COLO668 (cell line): ENCODE data around the gene TENM4.
A peak's percentile ranks its signal among the peaks of the same experiment; 100 is the strongest.

Experiments used
- DNase-seq: peaks from one replicate; lab custom pipeline; 2025; ENCODE audit not compliant: unreplicated experiment; lab: John Stamatoyannopoulos, UW

Gene TENM4

GRCh38 chr11:79348976-79349682, 91.7 kb downstream of the TENM4 start:
- DNase-seq = no peak

DNA sequence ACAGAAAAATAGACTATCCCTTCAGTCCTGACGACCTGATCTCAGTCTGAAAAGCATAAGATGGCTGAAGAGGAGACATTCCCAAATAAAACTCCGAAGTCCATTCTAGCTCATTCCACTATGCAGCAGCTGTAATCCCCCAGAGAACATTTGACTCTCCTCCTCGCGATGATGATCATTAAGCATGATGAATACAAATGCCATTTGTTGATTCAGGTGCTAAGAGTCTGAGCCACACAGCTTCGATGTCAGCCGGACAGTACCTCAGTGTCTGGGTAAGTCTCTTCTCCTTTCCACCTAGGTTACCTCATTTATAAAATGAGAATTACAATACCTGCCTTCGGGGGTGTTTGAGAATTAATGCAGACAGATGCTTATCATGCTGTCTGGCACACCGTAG, 94.8 kb downstream of the TENM4 start:
- peak; percentile 30 for DNase-seq

DNA sequence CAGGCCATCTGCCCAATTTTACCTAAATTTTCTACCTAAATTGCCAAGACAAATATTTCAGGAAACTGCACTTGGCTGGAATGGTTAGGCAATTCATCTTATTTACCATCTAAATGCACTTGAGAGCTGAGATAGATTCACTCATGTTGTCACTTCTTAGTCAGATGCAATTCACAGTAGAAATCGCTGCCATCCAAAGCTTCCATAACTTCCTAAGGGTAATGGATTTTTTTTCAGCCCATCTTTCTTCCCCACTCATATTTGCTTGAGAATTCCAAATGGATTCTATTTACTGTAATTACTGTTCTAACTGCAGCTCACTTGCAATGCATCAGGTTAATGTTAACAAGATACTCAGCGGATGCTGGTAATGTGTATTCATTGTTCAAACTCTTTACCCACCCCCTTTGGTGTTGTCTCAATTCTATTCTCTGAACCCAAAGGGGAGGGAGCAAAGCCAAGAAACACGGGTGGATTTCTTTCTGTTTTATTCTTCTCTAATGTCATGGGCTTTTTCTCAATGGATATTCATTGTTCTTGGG, 96.0 kb downstream of the TENM4 start:
- DNase-seq = no peak

- DNase-seq = peak; percentile 79
Measured at GRCh38 chr11:79342686-79343085, 98.1 kb downstream of the TENM4 start.

GRCh38 chr11:79342236-79342635, 98.6 kb downstream of the TENM4 start:
- no peak for DNase-seq

- DNase-seq = no peak
Measured at GRCh38 chr11:79340535-79340934, 100.3 kb downstream of the TENM4 start.

GRCh38 chr11:79336797-79337517, 103.9 kb downstream of the TENM4 start:
- DNase-seq = no peak

GRCh38 chr11:79335681-79336080, 105.1 kb downstream of the TENM4 start:
- DNase-seq = no peak

GRCh38 chr11:79333355-79333754, 107.5 kb downstream of the TENM4 start:
- no peak for DNase-seq

GRCh38 chr11:79332017-79332416, 108.8 kb downstream of the TENM4 start:
- DNase-seq = no peak

GRCh38 chr11:79331203-79331901, 109.5 kb downstream of the TENM4 start:
- DNase-seq = peak; percentile 3

GRCh38 chr11:79330651-79331050, 110.2 kb downstream of the TENM4 start:
- no peak for DNase-seq

GRCh38 chr11:79329561-79329960, 111.3 kb downstream of the TENM4 start:
- no peak for DNase-seq

DNA sequence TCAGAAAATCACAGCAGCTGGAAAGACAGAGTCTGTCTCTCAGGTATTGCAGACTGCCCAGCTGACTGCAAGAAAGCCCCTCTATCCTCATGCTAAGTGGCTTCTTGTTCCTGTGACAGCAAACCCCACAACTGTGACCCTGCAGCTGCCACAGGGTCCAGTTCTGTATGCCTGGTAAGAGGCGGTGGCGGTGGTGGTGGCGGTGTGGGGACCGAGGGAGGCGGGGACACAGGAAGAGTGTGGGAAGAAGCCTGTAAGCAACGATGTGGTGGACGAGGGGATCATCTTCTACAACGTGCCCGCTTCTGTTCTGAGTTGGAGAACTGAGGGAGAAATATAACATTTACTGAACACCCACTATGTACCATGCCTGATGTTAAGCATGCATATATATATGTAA, 112.4 kb downstream of the TENM4 start:
- DNase-seq = no peak

DNA sequence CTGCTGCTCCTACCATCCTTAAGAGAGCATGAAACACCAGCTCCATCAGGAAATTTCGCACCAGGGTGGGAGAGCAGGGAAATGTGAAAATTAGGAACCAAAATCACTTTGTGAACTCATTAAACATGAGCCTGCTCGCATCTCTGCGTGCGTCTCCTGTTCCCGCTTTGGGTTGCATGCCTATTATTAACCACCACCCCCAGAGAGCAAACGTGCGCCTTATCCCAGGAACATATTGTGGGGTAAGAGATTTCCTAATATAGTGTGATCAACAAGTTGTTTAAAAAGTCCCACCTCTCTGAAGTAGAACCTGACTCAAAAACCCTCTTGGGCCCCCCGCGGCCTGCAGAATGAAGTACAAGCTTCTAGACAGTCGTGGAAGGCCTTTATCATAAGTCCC, 115.0 kb downstream of the TENM4 start:
- DNase-seq = no peak

DNA sequence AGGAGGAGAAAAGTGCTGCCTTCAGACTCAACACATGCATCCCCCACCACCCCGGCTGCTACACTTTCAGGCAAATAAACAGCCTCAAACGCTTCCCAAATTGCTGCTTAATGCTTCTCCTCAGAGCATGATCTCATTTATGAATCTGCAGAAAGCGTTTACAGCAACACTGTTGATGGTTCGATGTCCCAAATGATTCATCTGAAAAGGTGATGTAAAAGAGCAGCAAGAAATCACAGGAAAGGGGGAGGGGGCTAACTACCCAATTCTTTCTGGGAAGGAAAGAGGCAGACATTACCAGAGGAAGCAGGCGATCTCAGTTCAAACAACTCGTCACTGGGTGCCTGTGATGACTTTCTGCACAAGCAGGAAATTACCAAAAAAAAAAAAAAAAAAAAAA, 119.6 kb downstream of the TENM4 start:
- DNase-seq = no peak

- DNase-seq = no peak
Measured at GRCh38 chr11:79314906-79315689, 125.7 kb downstream of the TENM4 start.

- no peak for DNase-seq
Measured at GRCh38 chr11:79313530-79313913, 127.3 kb downstream of the TENM4 start.

DNA sequence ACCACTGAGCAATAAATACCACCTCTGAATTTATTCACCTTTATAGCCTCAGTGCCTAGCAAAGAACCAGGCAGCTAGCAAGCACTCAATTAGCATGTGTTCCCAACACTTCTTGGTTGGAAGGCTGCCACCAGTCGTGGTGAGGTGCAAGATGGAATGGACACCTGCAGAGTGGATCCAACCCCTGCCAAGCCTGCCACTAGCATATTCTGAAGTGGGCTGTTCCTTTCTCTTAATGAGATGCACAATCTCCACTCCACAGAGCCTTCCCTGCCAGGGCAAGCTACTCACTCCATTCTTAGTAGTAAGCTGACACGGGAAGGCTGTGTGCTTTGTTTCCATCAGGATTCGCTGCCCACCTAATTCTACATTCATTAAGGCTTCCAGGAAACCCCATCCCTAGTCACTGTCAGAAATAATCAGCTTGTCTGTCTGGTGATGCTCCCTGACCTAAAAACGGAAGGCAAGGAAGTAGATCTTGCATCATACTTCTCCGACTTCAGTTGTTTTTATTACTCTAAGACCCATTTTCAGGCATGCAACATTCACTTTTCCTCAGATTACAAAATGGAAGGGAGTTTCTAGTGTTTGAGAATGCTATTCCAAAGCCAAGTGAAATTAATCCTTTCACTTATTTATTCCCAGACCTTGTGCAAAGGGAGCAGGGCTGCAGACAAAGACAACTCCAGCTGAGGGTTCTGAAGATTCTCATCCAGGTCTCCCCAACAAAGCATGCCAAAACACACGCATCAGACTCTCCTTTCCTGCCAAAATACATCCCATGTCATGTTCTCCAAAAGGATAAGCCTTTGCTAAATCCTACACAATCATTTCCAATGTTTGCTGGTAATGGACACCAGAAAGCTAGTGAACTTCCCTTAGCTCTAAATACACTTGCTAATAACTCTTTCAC, 128.0 kb downstream of the TENM4 start:
- DNase-seq = peak; percentile 3

DNA sequence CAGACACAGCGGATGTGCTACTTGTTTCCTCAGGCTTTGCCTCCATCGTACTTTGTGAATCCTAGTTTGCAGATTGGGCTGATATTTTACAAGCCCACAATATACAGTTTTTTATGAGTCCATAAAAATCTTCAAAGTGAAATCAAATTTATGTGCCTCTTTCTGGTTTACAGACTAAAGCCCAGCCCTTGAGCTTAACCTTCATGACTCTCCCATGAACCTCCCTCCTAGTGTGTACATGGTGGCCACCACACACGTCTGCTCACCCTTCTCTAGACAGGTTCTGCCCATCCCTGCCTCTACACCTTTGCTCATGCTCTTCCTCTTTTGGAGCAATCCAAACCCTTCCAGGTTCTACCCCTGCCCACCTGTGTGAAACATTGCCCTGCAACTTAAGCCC, 129.4 kb downstream of the TENM4 start:
- no peak for DNase-seq
